ENCODE results near the gene CDH15.

The CDH15 gene

GRCh38 chr16:89210904-89211515 is 39.5 kb downstream of the CDH15 start:
- Histone ChIP-seq H3K9me3 (ENCODE audit: control insufficient read depth, low read length) (no peaks in the 10 kb centered on the region), H3K9ac (ENCODE audit: low read length) (no peak overlapping the region), H3K27me3 (ENCODE audit: control insufficient read depth, insufficient read depth, low read length) (peaks cover 9% of the 10 kb centered on the region), H3K4me3 (ENCODE audit: low read length) (no peak overlapping the region), H3K36me3 (ENCODE audit: control insufficient read depth, insufficient read depth, low read length) (no peaks in the 10 kb centered on the region), H3K4me1 (ENCODE audit: control insufficient read depth, insufficient read depth, low read length) (peaks cover 6% of the 10 kb centered on the region)

DNA sequence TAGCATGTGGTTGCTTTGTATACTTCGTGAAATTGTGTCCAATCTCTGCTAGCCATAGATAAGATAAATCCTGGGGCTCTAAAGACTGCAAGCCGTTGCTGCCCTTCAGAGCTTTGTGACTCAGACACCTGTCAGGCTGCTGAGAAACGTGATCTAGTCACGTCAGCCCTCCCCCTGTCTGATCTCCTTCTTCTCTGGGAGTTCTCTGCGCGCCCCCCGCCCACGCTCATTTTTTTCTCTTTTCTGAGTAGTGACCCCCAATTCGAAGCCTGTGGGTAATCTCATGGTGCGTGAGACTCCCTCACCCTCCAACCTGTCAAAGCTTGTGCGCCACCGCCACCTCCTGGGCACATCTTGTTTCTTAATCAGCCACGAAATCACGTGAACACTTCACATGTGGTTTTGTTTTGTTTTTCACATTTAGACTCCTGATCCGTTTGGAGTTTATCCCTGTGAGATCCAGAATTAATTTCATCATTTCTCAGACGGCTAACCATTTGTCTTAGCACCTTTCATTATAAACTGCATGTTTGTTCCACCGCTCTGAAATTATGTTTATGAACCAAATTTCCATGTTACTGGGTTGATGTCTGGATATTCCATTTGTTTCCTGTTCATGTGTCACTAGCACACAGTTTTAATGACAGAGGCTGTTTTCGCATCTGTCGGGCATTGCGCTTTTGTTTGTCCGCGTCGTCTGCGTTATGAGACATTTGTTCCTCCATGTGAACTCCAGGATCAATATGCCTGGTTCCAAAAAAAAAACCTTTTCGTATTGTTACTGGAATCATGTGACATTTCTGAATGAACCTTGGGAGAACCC is 45.0 kb downstream of the CDH15 start:
- no peaks in the 10 kb centered on the region for H3K36me3 ChIP-seq (ENCODE audit: control insufficient read depth, insufficient read depth, low read length)
- H3K27me3 ChIP-seq (ENCODE audit: control insufficient read depth, insufficient read depth, low read length) = no peaks in the 10 kb centered on the region
- H3K4me1 ChIP-seq (ENCODE audit: control insufficient read depth, insufficient read depth, low read length) = peaks cover 10% of the 10 kb centered on the region
- peak overlapping the region; percentile 68 for H3K4me3 ChIP-seq (ENCODE audit: low read length)
- peak overlapping the region; percentile 98 for H3K9ac ChIP-seq (ENCODE audit: low read length)
- no peaks in the 10 kb centered on the region for H3K9me3 ChIP-seq (ENCODE audit: control insufficient read depth, low read length)

DNA sequence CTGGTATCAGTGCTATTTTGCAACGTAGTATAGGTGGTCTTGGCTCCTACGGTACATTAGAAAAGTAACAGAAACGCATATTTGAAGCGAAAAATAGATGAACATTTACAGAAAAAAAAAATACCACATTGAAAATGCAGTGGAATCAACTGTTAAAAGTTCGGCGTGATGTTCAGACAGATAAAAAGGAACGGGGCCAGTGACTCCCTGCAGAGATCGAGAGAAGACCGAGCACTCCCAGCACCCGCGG is 45.5 kb downstream of the CDH15 start:
- Histone ChIP-seq H3K9ac (ENCODE audit: low read length) (peak overlapping the region; percentile 98), H3K4me1 (ENCODE audit: control insufficient read depth, insufficient read depth, low read length) (peaks cover 10% of the 10 kb centered on the region), H3K4me3 (ENCODE audit: low read length) (peak overlapping the region; percentile 68), H3K27me3 (ENCODE audit: control insufficient read depth, insufficient read depth, low read length) (no peaks in the 10 kb centered on the region), H3K36me3 (ENCODE audit: control insufficient read depth, insufficient read depth, low read length) (no peaks in the 10 kb centered on the region), H3K9me3 (ENCODE audit: control insufficient read depth, low read length) (no peaks in the 10 kb centered on the region)

GRCh38 chr16:89217388-89218191 is 46.0 kb downstream of the CDH15 start, which contains the start of gene ZNF778:
ZNF778 (plus strand) TSS chr16:89217703; CDS start chr16:89221128, 3,425 bp downstream.
- no peaks in the 10 kb centered on the region for H3K36me3 ChIP-seq (ENCODE audit: control insufficient read depth, insufficient read depth, low read length)
- H3K27me3 ChIP-seq (ENCODE audit: control insufficient read depth, insufficient read depth, low read length) = no peaks in the 10 kb centered on the region
- H3K4me1 ChIP-seq (ENCODE audit: control insufficient read depth, insufficient read depth, low read length) = peaks cover 10% of the 10 kb centered on the region
- peak within 1 kb of the TSS; percentile 68 for H3K4me3 ChIP-seq (ENCODE audit: low read length)
- H3K9me3 ChIP-seq (ENCODE audit: control insufficient read depth, low read length) = no peaks in the 10 kb centered on the region
- H3K9ac ChIP-seq (ENCODE audit: low read length) = peak within 1 kb of the TSS; percentile 98

DNA sequence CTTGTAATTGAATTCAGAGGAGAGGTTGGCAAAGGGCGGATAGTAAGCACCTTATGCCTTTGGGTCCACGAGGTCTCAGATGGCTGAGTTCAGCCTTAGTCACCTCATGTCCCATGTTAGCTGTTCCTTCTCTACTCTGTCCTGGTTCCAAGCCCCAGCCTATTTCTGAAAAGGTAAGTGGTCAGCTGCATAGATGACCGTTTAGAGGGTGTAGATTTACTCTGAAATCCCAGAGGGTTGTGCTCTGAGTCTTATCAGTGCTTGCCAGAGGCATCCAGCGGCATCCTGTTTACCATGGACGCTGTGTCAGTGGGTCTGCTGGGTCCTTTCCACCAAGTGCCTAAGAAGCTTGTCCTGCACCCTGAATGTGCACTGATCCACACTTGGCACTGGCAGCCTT is 47.8 kb downstream of the CDH15 start:
- H3K4me1 ChIP-seq (ENCODE audit: control insufficient read depth, insufficient read depth, low read length) = peaks cover 10% of the 10 kb centered on the region
- H3K27me3 ChIP-seq (ENCODE audit: control insufficient read depth, insufficient read depth, low read length) = no peaks in the 10 kb centered on the region
- H3K9ac ChIP-seq (ENCODE audit: low read length) = no peak overlapping the region
- H3K36me3 ChIP-seq (ENCODE audit: control insufficient read depth, insufficient read depth, low read length) = no peaks in the 10 kb centered on the region
- no peaks in the 10 kb centered on the region for H3K9me3 ChIP-seq (ENCODE audit: control insufficient read depth, low read length)
- H3K4me3 ChIP-seq (ENCODE audit: low read length) = no peak overlapping the region

- Histone ChIP-seq H3K27me3 (ENCODE audit: control insufficient read depth, insufficient read depth, low read length) (no peaks in the 10 kb centered on the region), H3K4me1 (ENCODE audit: control insufficient read depth, insufficient read depth, low read length) (peaks cover 5% of the 10 kb centered on the region), H3K36me3 (ENCODE audit: control insufficient read depth, insufficient read depth, low read length) (peaks cover 1% of the 10 kb centered on the region), H3K9ac (ENCODE audit: low read length) (no peak overlapping the region), H3K9me3 (ENCODE audit: control insufficient read depth, low read length) (no peaks in the 10 kb centered on the region), H3K4me3 (ENCODE audit: low read length) (no peak overlapping the region)
These were observed 50.1 kb downstream of the CDH15 start for GRCh38 chr16:89221604-89222003.

DNA sequence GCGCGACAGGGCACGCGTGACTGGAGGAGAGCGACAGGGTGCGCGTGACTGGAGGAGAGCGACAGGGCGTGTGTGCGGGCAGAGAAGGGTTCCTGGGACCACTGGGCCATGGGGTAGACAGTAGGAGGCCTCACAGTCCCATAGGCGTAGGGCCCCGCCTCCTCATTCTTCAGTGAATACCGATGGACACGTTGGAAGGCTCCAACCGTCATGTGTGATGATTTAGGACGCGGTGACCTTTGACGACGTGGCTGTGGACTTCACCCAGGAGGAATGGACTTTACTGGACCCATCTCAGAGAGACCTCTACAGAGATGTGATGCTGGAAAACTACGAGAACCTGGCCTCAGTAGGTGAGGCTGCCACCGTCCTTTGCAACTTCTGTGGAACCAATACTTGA is 51.4 kb downstream of the CDH15 start:
- H3K4me1 ChIP-seq (ENCODE audit: control insufficient read depth, insufficient read depth, low read length) = no peaks in the 10 kb centered on the region
- H3K4me3 ChIP-seq (ENCODE audit: low read length) = no peak overlapping the region
- H3K9me3 ChIP-seq (ENCODE audit: control insufficient read depth, low read length) = no peaks in the 10 kb centered on the region
- no peaks in the 10 kb centered on the region for H3K27me3 ChIP-seq (ENCODE audit: control insufficient read depth, insufficient read depth, low read length)
- peaks cover 14% of the 10 kb centered on the region for H3K36me3 ChIP-seq (ENCODE audit: control insufficient read depth, insufficient read depth, low read length)
- H3K9ac ChIP-seq (ENCODE audit: low read length) = no peak overlapping the region

- no peaks in the 10 kb centered on the region for H3K9me3 ChIP-seq (ENCODE audit: control insufficient read depth, low read length)
- no peak overlapping the region for H3K9ac ChIP-seq (ENCODE audit: low read length)
- H3K4me3 ChIP-seq (ENCODE audit: low read length) = no peak overlapping the region
- no peaks in the 10 kb centered on the region for H3K27me3 ChIP-seq (ENCODE audit: control insufficient read depth, insufficient read depth, low read length)
- H3K36me3 ChIP-seq (ENCODE audit: control insufficient read depth, insufficient read depth, low read length) = peaks cover 15% of the 10 kb centered on the region
- H3K4me1 ChIP-seq (ENCODE audit: control insufficient read depth, insufficient read depth, low read length) = no peaks in the 10 kb centered on the region
These were observed 53.1 kb downstream of the CDH15 start for GRCh38 chr16:89224665-89225064.

DNA sequence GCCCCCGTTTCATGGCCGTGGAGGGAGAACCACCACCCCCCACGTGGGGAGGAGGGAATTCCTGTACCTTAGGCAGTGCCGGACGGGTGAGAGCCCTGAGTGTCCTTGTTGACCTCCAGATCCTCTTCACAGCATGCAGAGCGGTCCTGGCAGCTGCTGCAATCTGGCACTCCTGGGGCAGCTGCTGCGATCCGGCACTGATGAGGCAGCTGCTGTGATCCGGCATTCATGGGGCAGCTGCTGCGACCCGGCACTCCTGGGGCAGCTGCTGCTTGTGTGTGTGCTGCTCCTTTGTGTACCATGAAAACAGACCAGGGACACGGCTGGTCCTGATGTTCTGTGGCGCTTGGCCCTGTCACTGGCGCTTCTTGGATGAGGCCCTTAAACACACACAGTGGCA is 58.7 kb downstream of the CDH15 start:
- H3K9ac ChIP-seq (ENCODE audit: low read length) = no peak overlapping the region
- H3K36me3 ChIP-seq (ENCODE audit: control insufficient read depth, insufficient read depth, low read length) = peaks cover 15% of the 10 kb centered on the region
- H3K4me3 ChIP-seq (ENCODE audit: low read length) = no peak overlapping the region
- H3K4me1 ChIP-seq (ENCODE audit: control insufficient read depth, insufficient read depth, low read length) = no peaks in the 10 kb centered on the region
- no peaks in the 10 kb centered on the region for H3K9me3 ChIP-seq (ENCODE audit: control insufficient read depth, low read length)
- no peaks in the 10 kb centered on the region for H3K27me3 ChIP-seq (ENCODE audit: control insufficient read depth, insufficient read depth, low read length)

GRCh38 chr16:89232107-89232506 is 60.6 kb downstream of the CDH15 start:
- Histone ChIP-seq H3K4me3 (ENCODE audit: low read length) (no peak overlapping the region), H3K9ac (ENCODE audit: low read length) (no peak overlapping the region), H3K27me3 (ENCODE audit: control insufficient read depth, insufficient read depth, low read length) (no peaks in the 10 kb centered on the region), H3K9me3 (ENCODE audit: control insufficient read depth, low read length) (no peaks in the 10 kb centered on the region), H3K36me3 (ENCODE audit: control insufficient read depth, insufficient read depth, low read length) (peaks cover 9% of the 10 kb centered on the region), H3K4me1 (ENCODE audit: control insufficient read depth, insufficient read depth, low read length) (no peaks in the 10 kb centered on the region)

GRCh38 chr16:89233678-89234490 is 62.3 kb downstream of the CDH15 start:
- no peaks in the 10 kb centered on the region for H3K27me3 ChIP-seq (ENCODE audit: control insufficient read depth, insufficient read depth, low read length)
- no peaks in the 10 kb centered on the region for H3K36me3 ChIP-seq (ENCODE audit: control insufficient read depth, insufficient read depth, low read length)
- H3K4me3 ChIP-seq (ENCODE audit: low read length) = no peak overlapping the region
- no peaks in the 10 kb centered on the region for H3K4me1 ChIP-seq (ENCODE audit: control insufficient read depth, insufficient read depth, low read length)
- H3K9ac ChIP-seq (ENCODE audit: low read length) = no peak overlapping the region
- no peaks in the 10 kb centered on the region for H3K9me3 ChIP-seq (ENCODE audit: control insufficient read depth, low read length)

Measured in mucosa of stomach (tissue), 1 donor.